Pancreas (tissue), 10 donors: Measurements from ENCODE around the gene TCF4. TPM values are rescaled to one million over a fixed set of nuclear protein-coding genes. Genes with fewer than 3 reads are reported as not detected.

Experiments used
- ATAC-seq, 4 donors: fragments of 200-7000 bp; cut with Tn5 transposase; one replicate each; pipeline versions ENCODE4 v1.8.0 to v1.9.1; 2020; ENCODE audit warnings: mild to moderate bottlenecking in 4 of 4, moderate library complexity in 4 of 4
- DNase-seq, 6 donors: peaks; one replicate each; pipeline ENCODE4 v3.0.0-alpha.2; 2020
- FAIRE-seq: peaks from 2 replicates; lab custom pipeline; 2012; peaks lifted over from hg19 to GRCh38; lab: Jason Lieb, UNC
- H3K27ac ChIP-seq, 4 donors: fragments of 200-600 bp; sonication (generic); 1 replicate in 3 of 4; 2 replicates in 1 of 4; pipeline versions ENCODE4 v1.5.0 to v1.8.0; 2020
- H3K27me3 ChIP-seq, 4 donors: fragments of 200-600 bp; one replicate each; pipeline ENCODE4 v1.8.0; 2021
- H3K36me3 ChIP-seq, 3 donors: fragments of 200-600 bp; sonication (generic) in 1 of 3; one replicate each; pipeline versions ENCODE4 v1.5.0 to v1.8.0; 2020 to 2021
- H3K4me1 ChIP-seq, 3 donors: fragments of 200-600 bp; one replicate each; pipeline ENCODE4 v1.8.0; 2021
- H3K4me3 ChIP-seq, 4 donors: fragments of 200-600 bp; sonication (generic) in 2 of 4; one replicate each; pipeline versions ENCODE4 v1.5.0 to v1.8.0; 2020 to 2021
- H3K9me3 ChIP-seq, 4 donors: fragments of 200-600 bp; one replicate each; pipeline ENCODE4 v1.8.0; 2021
- CTCF ChIP-seq, 4 donors: fragments of 200-600 bp; sonication (generic) in 3 of 4; IDR thresholded peaks; one replicate each; pipeline versions ENCODE4 v1.5.0 to v1.8.0; 2021; ENCODE audit warnings: antibody characterized with exemption in 4 of 4
- WGBS, 2 donors: extraction: QIAGEN DNeasy Blood & Tissue Kit; methylation state at CpG; one replicate each; pipeline ENCODE4 v1.1.7; 2013; 5-methylcytosine and 5-hydroxymethylcytosine counted together
- intact Hi-C, 3 donors: fragments of 100-400 bp; cut with DNase I; formaldehyde crosslinking; loops; one replicate each; pipeline versions ENCODE4 v1.11.1 to v1.14.2; 2022
- polyA plus RNA-seq, 2 donors: library from polyadenylated mRNA; stranded (reverse); fragments of 200-250 nt; gene quantifications; one replicate each; pipeline ENCODE4 v1.2.3, GENCODE V29; 2013
- total RNA-seq, 6 donors: library from RNA; stranded (reverse); fragmentation: NEBNext Ultra II Directional in 4 of 6; extraction: Animal tissue kit (Norgen Biotek cat#: 25700) in 4 of 6; gene quantifications; one replicate each; pipeline versions ENCODE4 v1.2.1 to v1.2.4, GENCODE V29; 2021 to 2023
- donor health status: healthy with polysubstance abuse.
- donor health status: DM: no; HTN: no; CAD: no; lungs with moderate emphysema.
- donor health status: DM: no; HTN: no; CAD: no.
- donor health status: control.
- donor health status: control.
- donor health status: Bipolar disorder and iron deficiency.
- donor health status: DM: yes; HTN: yes; CAD: no.
- donor health status: DM: no; HTN: no; CAD: no.
- donor health status: DM: no; HTN: no; CAD: no.
- donor health status: DM: yes; HTN: yes; CAD: no.

Gene TCF4
- total and polyA plus RNA-seq, 8 donors: 4.4 to 27.9 (median 10.5) TPM

GRCh38 chr18:55455938-55456337 lies 132.1 kb downstream of the TCF4 start:
- no peaks in the 10 kb centered on the region for H3K36me3 ChIP-seq
- 86 to 88% methylated on average over 5 of the region's 5 CpGs for WGBS, 2 donors
- no peak for TF ChIP-seq CTCF (IDR thresholded peaks at IDR 0.05)
- DNase-seq (no peak), FAIRE-seq (no peak), ATAC-seq (no peak)
- no peaks in the 10 kb centered on the region for H3K9me3 ChIP-seq
- no peak overlapping the region for H3K27ac ChIP-seq
- no peak overlapping the region for H3K4me3 ChIP-seq
- H3K4me1 ChIP-seq: no peaks in the 10 kb centered on the region
- no peaks in the 10 kb centered on the region for H3K27me3 ChIP-seq
- intact Hi-C loops: no loop called here

- no peak for DNase-seq
- Histone ChIP-seq H3K27ac (no peak overlapping the region), H3K9me3 (no peaks in the 10 kb centered on the region), H3K36me3 (no peaks in the 10 kb centered on the region), H3K4me1 (no peaks in the 10 kb centered on the region), H3K27me3 (no peaks in the 10 kb centered on the region), H3K4me3 (no peak overlapping the region)
- ATAC-seq: no peak
- FAIRE-seq: no peak
- WGBS, 2 donors: 37 to 46% methylated on average over 1 of the region's 1 CpG
- no peak for TF ChIP-seq CTCF (IDR thresholded peaks at IDR 0.05)
- intact Hi-C loops: no loop called here
Observed at GRCh38 chr18:55453186-55453585, 134.8 kb downstream of the TCF4 start.

- Histone ChIP-seq H3K4me1 (no peaks in the 10 kb centered on the region), H3K4me3 (no peak overlapping the region), H3K27ac (no peak overlapping the region), H3K27me3 (no peaks in the 10 kb centered on the region), H3K36me3 (no peaks in the 10 kb centered on the region), H3K9me3 (no peaks in the 10 kb centered on the region)
- ATAC-seq (peak in 2 of 4 donors; percentile 16 to 26), FAIRE-seq (no peak), DNase-seq (peak in 2 of 6 donors; percentile 10 to 24)
- intact Hi-C loops: no loop called here
- 62 to 63% methylated on average over 1 of the region's 1 CpG for WGBS, 2 donors
- TF ChIP-seq CTCF (IDR thresholded peaks at IDR 0.05): no peak
Observed at GRCh38 chr18:55452123-55452611, 135.8 kb downstream of the TCF4 start.

- no peak for ATAC-seq
- WGBS, 2 donors: 70 to 73% methylated on average over 8 of the region's 8 CpGs
- Histone ChIP-seq H3K4me1 (no peaks in the 10 kb centered on the region), H3K4me3 (no peak overlapping the region), H3K36me3 (no peaks in the 10 kb centered on the region), H3K9me3 (no peaks in the 10 kb centered on the region), H3K27me3 (no peaks in the 10 kb centered on the region), H3K27ac (no peak overlapping the region)
- intact Hi-C loops: no loop called here
- DNase-seq: no peak
- no peak for FAIRE-seq
- no peak for TF ChIP-seq CTCF (IDR thresholded peaks at IDR 0.05)
Observed at GRCh38 chr18:55449412-55450140, 138.4 kb downstream of the TCF4 start.

GRCh38 chr18:55448420-55448819 lies 139.6 kb downstream of the TCF4 start:
- FAIRE-seq (no peak), DNase-seq (no peak), ATAC-seq (no peak)
- no peaks in the 10 kb centered on the region for H3K4me1 ChIP-seq
- H3K27ac ChIP-seq: no peak overlapping the region
- H3K36me3 ChIP-seq: no peaks in the 10 kb centered on the region
- H3K27me3 ChIP-seq: no peaks in the 10 kb centered on the region
- no peak for TF ChIP-seq CTCF (IDR thresholded peaks at IDR 0.05)
- H3K9me3 ChIP-seq: no peaks in the 10 kb centered on the region
- 88 to 89% methylated on average over 4 of the region's 4 CpGs for WGBS, 2 donors
- intact Hi-C loops: no loop called here
- no peak overlapping the region for H3K4me3 ChIP-seq
